ENCODE measurements around the gene TANGO2. TPM values are rescaled to one million over a fixed set of nuclear protein-coding genes. Genes with fewer than 3 reads are reported as not detected.

The TANGO2 gene
- total RNA-seq, 2 donors from 2014 or later = 10.5 to 19.7 TPM

DNA sequence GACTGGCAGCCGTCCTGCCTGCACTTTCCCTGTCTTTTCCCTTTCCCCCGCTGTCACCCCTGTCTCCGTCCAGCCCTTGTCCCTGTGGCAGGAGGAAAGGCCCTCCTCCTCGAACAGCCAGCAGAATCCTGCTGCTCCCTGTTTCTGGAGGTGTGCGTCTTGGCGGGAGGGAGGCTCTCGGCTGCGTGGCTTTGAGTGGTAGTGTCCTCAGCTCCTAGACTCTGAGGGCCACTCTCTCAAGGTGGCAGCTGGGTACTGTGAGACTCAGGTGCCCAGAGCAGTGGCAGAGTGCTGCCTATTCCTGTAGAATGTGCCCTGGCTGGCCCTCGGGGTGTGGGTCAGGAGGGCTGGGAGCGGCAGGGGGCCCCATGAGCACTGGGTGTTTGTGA, 85.9 kb downstream of the TANGO2 start:
- WGBS, 2 donors = 88 to 92% methylated on average over 5 to 9 of the region's 10 CpGs
- no peak for TF ChIP-seq POLR2A (IDR thresholded peaks at IDR 0.05)
- TF ChIP-seq, protein P1, sequence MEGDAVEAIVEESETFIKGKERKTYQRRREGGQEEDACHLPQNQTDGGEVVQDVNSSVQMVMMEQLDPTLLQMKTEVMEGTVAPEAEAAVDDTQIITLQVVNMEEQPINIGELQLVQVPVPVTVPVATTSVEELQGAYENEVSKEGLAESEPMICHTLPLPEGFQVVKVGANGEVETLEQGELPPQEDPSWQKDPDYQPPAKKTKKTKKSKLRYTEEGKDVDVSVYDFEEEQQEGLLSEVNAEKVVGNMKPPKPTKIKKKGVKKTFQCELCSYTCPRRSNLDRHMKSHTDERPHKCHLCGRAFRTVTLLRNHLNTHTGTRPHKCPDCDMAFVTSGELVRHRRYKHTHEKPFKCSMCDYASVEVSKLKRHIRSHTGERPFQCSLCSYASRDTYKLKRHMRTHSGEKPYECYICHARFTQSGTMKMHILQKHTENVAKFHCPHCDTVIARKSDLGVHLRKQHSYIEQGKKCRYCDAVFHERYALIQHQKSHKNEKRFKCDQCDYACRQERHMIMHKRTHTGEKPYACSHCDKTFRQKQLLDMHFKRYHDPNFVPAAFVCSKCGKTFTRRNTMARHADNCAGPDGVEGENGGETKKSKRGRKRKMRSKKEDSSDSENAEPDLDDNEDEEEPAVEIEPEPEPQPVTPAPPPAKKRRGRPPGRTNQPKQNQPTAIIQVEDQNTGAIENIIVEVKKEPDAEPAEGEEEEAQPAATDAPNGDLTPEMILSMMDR (IDR thresholded peaks at IDR 0.05) = no peak
- intact Hi-C loops (cut with DNase I) = no loop called here
- DNase-seq (no peak), ATAC-seq (no peak)
- Histone ChIP-seq H3K4me1 (peaks cover 7% of the 10 kb centered on the region), H3K4me3 (no peak overlapping the region), H3K9me3 (no peaks in the 10 kb centered on the region), H3K27me3 (no peaks in the 10 kb centered on the region), H3K36me3 (replicated peaks in 1 of 2; ENCODE audit: insufficient read depth in 1 of 2, low read depth in 2 of 2) (peaks cover 0 to 35% of the 10 kb centered on the region in 2 donors), H3K27ac (no peak overlapping the region)

DNA sequence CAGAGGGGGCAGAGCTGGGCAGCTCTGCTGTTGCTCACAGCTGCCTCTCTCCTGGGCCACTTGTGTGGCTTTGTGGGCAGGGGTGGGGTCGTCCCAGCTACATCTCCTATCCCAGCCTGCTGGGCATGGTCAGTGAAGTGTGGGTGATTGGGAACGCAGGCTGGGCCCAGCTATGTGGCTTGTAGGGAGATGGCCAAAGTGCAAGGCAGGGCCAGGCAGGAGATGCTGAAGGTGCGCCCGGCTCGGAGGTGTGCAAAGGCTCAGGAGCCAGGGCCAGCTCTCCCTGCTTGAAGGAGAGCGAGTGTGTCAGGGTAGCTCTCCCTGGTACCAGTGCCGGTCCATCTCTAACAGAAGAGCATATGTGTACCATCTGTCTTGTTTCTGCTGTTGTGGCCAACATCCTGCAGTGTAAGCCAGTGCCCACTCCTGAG, 86.6 kb downstream of the TANGO2 start:
- Histone ChIP-seq H3K27me3 (no peaks in the 10 kb centered on the region), H3K4me3 (no peak overlapping the region), H3K9me3 (no peaks in the 10 kb centered on the region), H3K36me3 (replicated peaks in 1 of 2; ENCODE audit: insufficient read depth in 1 of 2, low read depth in 2 of 2) (peaks cover 0 to 35% of the 10 kb centered on the region in 2 donors), H3K27ac (no peak overlapping the region), H3K4me1 (peaks cover 14% of the 10 kb centered on the region)
- WGBS, 2 donors = 89 to 90% methylated on average over 7 of the region's 7 CpGs
- intact Hi-C loops (cut with DNase I) = no loop called here
- TF ChIP-seq, protein P1 (IDR thresholded peaks at IDR 0.05) = no peak
- TF ChIP-seq POLR2A (IDR thresholded peaks at IDR 0.05) = no peak
- no peak for ATAC-seq
- DNase-seq = no peak

DNA sequence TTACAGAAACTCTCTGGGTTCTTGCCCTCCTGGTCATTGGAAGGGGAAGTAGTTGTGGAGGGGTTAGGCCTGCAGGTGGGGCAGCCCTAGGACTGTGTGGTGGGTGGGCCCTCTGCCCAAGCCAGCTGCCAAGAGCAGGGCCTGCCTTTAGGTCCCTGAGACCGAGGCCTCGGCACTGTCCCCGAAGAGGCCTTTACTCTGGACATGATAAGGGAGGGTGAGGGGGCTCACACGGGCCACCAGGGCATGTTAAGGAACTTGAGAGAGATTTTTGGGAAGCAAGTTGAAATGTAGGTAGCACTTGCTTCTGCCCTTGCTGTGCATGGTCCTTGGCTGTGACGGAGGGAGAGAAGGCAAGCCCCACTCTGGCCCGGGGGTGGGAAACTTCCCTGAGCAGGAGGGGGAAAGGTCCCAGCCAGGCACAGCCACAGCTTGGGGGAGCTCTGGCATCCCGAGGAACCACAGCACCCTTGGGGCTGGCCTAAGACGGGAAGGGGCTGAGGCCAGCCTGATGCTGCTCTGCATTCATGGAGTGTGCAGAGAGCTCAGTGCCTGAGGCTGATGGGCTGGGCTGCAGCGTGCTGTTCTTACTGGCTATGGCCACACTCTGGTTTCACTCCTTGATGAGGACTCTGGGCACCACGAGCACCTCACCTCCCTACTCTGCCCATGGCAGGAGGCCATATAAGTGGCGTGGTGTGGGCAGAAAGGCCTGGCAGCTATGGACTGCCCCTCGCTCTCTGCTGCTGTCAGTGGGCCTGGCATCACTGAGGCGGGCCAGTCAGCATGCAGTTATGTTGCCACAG, 87.2 kb downstream of the TANGO2 start:
- Histone ChIP-seq H3K27ac (no peak overlapping the region), H3K9me3 (no peaks in the 10 kb centered on the region), H3K4me1 (peaks cover 21% of the 10 kb centered on the region), H3K36me3 (replicated peaks in 1 of 2; ENCODE audit: insufficient read depth in 1 of 2, low read depth in 2 of 2) (peaks cover 0 to 35% of the 10 kb centered on the region in 2 donors), H3K4me3 (no peak overlapping the region), H3K27me3 (no peaks in the 10 kb centered on the region)
- intact Hi-C loops (cut with DNase I) = no loop called here
- DNase-seq = no peak
- TF ChIP-seq, protein P1 (IDR thresholded peaks at IDR 0.05) = no peak
- no peak for TF ChIP-seq POLR2A (IDR thresholded peaks at IDR 0.05)
- WGBS, 2 donors = 82 to 87% methylated on average over 8 to 13 of the region's 13 CpGs
- no peak for ATAC-seq

DNA sequence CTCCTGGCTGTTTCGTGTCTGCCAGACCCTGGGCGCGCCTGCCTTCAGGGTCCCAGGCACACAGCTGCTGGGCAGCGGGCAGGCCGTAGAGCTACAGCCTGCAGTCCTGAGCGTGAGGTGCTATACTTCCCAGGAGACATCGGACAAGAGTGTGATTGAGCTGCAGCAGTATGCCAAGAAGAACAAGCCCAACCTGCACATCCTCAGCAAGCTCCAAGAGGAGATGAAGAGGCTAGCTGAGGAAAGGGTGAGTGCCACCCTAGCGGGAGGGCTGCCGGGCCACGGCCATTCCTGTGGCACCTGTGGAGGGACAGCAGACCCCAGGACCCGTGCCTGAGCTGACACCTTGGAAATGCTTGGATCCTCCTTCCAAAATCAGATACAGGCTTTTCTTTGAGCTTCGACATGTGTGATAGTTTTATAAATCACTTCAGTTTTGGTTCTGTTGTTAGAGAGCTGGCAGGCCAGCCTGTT, 87.9 kb downstream of the TANGO2 start:
- Histone ChIP-seq H3K27ac (no peak overlapping the region), H3K27me3 (no peaks in the 10 kb centered on the region), H3K4me3 (no peak overlapping the region), H3K36me3 (replicated peaks in 1 of 2; ENCODE audit: insufficient read depth in 1 of 2, low read depth in 2 of 2) (peaks cover 0 to 35% of the 10 kb centered on the region in 2 donors), H3K4me1 (peaks cover 25% of the 10 kb centered on the region), H3K9me3 (no peaks in the 10 kb centered on the region)
- ATAC-seq (no peak), DNase-seq (no peak)
- intact Hi-C loops (cut with DNase I) = no loop called here
- no peak for TF ChIP-seq POLR2A (IDR thresholded peaks at IDR 0.05)
- TF ChIP-seq, protein P1 (IDR thresholded peaks at IDR 0.05) = no peak
- WGBS, 2 donors = 89 to 93% methylated on average over 10 to 12 of the region's 12 CpGs

Data from body of pancreas (tissue), 4 donors.